Skin epidermis (tissue), 12 donors: ENCODE results near the gene PLPPR1.
"Not testable (repeated sequence)": the region's sequence is repeated elsewhere in the genome, so short reads cannot be mapped to it uniquely, and the experiment has no call there.

ENCODE experiments used
- H3K27ac ChIP-seq, 21 experiments: fragments of 200-600 bp; sonication (generic) in 11 of 21; one replicate each; pipeline ENCODE4 v1.5.0; 2020; ENCODE audit warnings: mild to moderate bottlenecking in 3 of 21, inconsistent platforms in 2 of 21, moderate library complexity in 2 of 21
- H3K4me3 ChIP-seq, 7 experiments: fragments of 200-600 bp; sonication (generic) in 2 of 7; one replicate each; pipeline ENCODE4 v1.5.0; 2020; ENCODE audit warnings: inconsistent platforms in 2 of 7, mild to moderate bottlenecking in 2 of 7, moderate library complexity in 1 of 7

Gene PLPPR1

DNA sequence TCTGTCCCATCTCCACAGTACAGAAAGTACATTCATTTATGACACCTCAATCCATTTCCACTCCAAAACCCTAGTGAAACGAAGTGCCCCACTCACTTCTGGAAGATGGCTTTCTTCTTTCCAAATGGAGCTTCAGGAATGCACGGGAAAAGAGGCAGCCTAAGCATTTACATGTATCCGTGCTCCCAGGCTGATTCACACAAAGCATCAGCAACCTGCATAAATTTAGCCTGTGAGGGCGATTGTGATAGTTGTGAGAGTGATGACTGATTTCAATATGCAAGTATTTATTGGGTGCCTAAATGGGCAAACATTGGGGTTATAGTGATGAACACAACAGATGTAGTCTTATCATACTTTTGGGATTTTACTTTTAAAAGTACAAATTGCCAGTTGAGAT, 86.6 kb downstream of the PLPPR1 start:
- Histone ChIP-seq H3K27ac (no peak overlapping the region), H3K4me3 (no peak overlapping the region)

DNA sequence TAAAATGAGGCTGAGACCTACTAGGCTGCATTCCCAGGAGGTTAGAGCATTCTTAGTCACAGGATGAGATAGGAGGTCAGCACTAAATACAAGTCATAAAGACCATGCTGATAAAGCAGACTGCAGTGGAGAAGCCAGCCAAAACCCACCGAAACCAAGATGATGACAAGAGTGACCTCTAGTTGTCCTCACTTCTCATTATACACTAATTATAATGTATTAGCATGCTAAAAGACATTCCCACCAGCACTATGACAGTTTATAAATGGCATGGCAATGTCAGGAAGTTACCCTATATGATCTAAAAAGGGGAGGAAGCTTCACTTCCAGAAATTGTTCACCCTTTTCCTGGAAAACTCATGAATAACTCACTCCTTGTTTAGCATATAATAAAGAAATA, 88.6 kb downstream of the PLPPR1 start:
- no peak overlapping the region for H3K27ac ChIP-seq
- no peak overlapping the region for H3K4me3 ChIP-seq

DNA sequence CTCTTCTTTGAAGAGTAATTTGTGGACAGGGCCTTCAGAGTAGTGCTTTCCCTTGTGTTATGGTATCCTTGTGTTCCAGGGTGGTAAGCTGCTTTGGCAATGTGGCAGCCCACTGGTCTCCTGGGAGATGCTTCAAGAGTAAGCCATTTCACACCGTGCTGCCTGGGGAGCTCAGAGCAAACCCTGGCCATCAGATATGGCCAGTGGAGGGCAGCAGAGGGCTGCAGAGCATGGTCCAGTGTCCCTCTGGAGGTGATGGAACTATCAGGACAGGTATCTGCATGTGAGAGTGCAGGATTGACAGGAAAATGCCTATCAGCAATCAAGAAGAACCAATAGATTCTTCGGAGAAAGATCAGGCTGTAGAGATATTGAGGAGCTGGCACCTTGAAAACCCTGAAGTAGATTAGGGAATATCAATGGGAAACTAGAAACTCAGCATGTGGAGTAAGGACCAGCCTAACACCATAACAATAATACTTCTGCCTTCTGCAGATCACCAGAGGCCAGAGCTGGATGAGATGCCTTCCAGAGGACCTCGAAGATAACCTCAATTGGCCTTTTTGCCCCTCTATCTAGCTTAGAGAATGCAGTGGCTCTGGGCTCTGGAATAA, 90.8 kb downstream of the PLPPR1 start:
- no peak overlapping the region for H3K27ac ChIP-seq
- no peak overlapping the region for H3K4me3 ChIP-seq

DNA sequence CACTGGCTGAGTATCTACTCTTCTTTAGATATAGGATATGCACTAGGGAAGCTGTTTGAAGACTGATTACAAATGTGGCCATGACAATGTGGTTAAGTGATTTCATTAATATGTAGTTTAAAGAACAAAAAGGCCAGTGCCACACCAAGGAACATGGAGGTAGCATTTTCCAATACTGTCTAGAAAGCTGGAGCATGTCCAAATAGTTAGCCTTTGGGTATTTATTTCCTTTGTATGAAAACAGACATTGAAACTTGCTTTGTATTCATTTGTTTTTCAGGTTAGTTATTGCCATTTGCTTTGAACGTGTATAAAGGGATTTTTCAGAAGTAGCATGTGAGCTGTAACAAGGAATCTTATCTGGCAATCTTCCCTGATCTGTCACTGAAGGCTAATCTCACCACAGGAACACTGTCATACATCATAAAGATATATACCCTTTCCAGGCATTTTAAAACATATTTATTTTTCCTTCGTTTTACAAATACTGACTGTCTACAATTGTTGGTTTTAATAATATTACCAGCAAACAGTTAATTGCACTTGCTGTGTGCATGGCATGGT, 93.4 kb downstream of the PLPPR1 start:
- Histone ChIP-seq H3K27ac (no peak overlapping the region), H3K4me3 (no peak overlapping the region)

DNA sequence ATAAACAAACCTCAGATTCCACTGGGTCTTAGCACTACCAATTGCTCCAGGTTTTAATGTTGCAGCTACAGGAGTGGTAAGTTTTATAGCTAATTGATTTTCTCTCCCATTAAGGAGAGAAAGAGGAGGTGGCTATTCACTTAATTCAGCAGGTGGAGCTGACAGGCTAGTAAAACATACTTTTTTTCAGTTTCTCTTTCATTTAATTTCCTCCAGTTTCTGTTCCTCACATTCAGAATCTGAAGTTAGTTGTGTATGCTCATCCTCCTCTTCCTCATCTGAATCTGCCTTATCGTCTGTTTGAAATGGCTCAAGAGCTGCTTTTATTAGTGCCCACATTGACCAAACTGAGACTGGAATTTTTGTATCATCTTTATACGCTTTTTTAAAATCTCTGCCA, 98.0 kb downstream of the PLPPR1 start:
- H3K27ac ChIP-seq, result no peak overlapping the region
- no peak overlapping the region for H3K4me3 ChIP-seq

DNA sequence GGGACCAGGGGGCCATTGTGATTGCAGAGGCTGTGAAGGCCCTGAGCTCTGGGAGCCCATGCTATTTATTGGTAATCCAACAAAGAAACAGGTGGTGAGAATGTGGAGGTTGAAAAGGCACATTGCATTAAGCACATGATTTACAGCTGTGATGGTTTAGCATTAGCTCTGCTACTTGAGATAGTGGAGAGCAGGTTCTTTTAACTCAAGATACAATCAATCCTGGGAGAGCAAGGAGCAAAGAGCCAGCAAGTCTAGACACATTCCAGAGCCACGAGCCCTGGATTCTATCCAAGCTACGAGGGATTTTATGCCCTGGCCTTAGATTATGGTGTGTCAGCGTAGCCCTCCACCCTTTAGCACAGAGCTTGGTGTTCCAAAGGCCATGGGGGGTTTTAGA, 98.8 kb downstream of the PLPPR1 start:
- H3K27ac ChIP-seq, H3K4me3 ChIP-seq: not testable (repeated sequence)

DNA sequence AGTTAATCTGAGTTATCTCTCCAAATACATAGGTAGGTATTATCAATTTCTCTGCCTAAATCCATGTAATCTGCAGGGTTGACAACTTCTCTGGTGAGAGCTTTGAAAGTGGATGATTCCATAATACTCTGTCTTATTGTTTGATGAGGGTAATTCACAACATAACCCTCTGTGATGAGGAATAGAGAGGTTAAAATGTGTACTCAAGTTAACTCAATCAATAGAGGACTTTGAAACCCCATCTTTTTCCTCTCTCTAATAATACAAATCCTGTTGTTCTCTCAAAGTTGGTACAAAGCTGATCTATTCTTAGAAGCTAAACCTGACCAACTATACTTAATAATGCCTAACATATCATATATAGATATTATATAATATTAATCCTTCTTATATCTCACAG, 100.1 kb downstream of the PLPPR1 start:
- no peak overlapping the region for H3K4me3 ChIP-seq
- H3K27ac ChIP-seq, result no peak overlapping the region

DNA sequence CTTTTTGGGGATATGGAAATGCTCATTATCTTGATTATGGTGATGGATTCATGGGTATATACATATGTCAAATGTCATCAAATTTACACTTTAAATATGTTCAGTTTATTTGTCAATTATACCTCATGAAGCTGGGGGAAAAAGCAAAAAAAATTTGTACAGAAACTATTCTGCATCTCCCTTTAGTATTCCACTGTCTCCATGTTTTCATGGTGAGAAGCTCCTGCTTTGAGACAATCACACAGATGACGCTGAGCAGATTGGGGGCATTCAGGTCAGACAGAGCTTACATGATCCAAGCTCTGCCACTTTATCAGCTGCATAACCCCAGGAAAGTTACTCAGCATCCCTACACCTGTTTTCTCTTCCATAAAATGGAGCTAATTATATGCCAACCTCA, 101.5 kb downstream of the PLPPR1 start:
- Histone ChIP-seq H3K4me3 (no peak overlapping the region), H3K27ac (no peak overlapping the region)

DNA sequence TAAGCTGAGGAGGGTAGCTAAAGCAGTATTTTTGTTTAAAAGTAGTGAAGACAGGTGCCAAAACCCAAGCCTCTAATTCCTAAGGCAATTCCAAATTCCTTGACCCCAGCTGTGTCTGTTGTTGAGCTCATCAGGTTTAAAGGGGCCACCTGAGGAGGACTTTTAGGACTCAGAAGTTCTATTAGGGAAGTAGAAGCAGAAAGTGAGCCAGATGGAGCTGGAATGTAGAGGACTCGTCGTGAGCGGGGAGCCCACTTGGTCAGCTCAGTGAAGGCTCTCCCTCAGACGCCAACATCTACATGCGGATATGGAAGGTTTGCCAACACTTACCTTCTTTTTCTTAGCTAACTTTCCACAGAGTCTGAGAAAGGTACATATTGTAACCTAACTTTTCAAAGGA, 102.8 kb downstream of the PLPPR1 start:
- no peak overlapping the region for H3K4me3 ChIP-seq
- no peak overlapping the region for H3K27ac ChIP-seq

DNA sequence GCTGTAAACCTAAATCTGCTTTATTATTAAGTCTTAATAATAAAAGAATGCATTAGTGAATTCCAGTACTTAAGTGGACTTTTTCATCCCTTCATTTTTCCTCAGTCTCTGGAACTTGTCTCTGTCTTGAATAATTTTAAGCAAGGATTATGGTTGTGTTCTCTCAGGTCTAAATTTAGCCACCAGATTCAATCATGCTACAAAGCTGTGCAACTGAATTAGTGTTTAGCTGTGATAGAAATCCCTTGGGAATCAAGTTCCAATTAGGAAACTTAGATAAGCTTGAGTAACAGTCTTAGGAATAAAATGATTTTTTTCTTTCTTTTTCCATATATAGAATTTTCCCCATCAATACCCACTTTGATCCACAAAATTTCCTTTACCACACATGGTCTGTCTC, 104.3 kb downstream of the PLPPR1 start:
- H3K4me3 ChIP-seq, result no peak overlapping the region
- H3K27ac ChIP-seq, result no peak overlapping the region

DNA sequence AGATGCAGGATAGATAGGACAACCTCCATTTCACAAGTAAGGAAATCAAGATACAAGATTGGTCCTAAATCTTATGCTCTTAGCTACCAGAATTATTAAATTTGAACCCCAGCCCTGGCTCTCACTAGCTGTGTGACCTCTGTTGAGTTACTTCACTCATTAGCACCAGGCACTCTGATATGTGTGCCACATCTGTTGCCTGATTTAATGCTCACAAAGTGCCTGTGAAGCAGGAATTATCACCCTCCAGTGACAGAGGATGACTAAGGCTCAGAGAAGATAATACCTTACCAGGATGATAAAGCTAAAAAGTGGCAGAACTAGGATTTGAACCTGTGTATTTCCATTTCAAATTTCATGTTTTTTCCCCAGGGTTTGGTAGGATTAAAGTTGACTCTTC, 110.0 kb downstream of the PLPPR1 start:
- Histone ChIP-seq H3K4me3 (no peak overlapping the region), H3K27ac (no peak overlapping the region)

DNA sequence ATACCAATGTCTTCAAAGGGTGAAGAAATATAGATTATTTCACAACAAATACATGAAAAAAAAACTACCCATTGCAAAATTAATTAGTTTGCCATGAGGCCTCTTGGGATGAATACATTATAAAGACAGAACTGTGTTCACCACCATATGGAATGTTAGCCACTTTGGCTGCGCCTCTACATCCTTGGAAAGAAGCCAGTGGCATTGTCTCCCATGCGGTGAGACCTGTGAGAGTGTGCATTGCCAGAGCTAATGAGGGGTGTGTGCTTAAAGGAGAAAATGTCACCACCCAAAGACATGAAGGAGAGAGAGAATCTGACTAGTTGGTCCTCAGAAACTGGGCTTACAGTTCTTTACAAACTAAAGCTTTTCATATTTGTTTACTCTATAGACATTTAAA, 110.6 kb downstream of the PLPPR1 start:
- Histone ChIP-seq H3K27ac (no peak overlapping the region), H3K4me3 (no peak overlapping the region)

DNA sequence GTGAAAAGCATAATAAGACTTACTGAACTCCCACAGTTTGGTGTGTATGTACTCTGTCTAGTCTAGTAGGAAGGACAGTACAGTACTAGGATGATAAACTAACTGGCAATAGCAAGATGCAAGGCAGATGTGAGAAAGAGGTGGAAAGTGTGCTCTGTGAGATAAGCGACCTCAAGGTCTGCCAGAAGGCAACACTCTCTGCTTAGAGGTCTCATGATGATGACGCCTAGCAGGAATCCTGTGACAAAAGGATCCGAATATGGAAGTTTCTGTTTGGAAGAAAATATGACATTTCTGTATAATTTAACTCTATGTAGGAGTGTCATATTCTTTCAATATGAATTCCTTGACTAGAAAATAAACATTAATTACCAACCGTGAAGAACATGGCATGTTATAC, 112.2 kb downstream of the PLPPR1 start:
- Histone ChIP-seq H3K27ac (no peak overlapping the region), H3K4me3 (no peak overlapping the region)

DNA sequence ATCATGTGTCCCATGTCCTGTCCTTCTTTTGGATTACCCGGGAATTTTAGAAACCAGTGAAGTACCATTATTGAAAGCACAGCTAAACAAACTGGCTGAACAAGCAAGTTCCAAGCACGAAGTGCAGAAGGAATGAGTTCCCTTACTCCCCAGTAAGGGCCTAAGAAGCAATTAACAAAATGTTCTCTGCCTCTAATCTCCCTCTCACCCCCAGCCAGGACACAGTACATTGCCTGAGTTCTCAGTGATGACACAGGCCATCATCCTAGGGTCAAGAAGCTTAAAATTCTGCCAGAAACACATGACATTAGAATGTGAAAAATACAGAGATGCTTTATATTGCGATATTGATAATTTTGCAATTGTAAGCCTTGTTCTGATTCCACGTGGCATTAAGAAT, 118.0 kb downstream of the PLPPR1 start:
- no peak overlapping the region for H3K4me3 ChIP-seq
- H3K27ac ChIP-seq, result no peak overlapping the region

DNA sequence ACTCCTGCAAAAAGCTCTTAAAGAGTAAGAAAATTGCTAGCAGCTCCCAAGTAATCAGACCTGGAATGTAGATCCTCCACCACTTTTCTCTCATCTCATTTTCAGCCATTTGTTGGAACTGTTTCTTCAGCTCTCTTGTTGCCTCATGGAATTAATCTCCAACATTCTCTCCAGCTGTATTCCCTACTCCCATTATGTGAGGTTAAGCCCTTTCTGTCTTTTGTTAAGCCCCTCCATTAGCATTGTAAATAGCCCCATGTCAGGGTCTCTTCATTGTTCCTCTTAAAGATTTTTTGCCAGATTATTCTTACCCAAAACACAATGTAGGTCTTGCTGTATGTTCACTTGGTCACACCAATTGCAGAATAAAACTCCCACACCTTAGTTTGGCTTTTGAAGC, 119.8 kb downstream of the PLPPR1 start:
- H3K4me3 ChIP-seq, result no peak overlapping the region
- no peak overlapping the region for H3K27ac ChIP-seq

DNA sequence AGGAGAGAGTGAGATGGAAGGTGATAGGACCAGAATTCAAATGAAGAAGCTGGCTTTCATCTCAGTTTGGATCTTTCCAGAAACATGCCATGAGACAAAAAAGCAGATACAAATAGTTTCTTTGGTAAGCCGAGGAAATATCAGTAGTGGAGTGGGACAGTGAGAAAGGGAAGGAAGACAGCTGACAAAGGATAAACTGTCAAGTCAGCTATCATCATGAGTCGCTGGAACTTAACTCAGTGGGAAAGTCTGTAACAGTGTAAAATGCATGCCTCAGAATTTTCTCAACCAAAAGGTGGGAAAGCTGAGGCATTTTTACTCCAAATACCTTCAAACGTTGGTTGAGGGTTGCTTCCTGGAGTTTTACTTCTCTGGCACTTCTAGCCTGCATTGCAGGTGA, 129.8 kb downstream of the PLPPR1 start:
- Histone ChIP-seq H3K4me3 (no peak overlapping the region), H3K27ac (no peak overlapping the region)

DNA sequence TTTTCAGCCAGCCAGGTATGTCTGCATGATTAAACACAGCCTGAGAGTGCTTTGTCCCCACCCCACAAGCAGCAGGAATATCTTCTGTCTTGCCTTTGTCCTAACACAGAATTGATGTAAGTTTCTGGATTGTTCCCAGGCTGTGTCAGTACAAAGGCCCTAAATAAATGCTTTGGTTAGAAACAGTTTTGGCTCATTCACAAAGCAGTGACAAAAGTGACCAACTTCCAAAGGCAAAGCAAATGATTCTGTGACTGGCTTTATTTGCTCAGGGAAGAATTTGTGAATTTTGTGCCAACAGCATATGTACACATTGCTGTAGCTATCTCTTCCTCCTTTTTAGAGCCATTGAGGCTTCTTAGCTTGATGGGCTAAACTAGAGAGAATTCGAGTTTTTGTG, 133.7 kb downstream of the PLPPR1 start:
- Histone ChIP-seq H3K4me3 (no peak overlapping the region), H3K27ac (no peak overlapping the region)

DNA sequence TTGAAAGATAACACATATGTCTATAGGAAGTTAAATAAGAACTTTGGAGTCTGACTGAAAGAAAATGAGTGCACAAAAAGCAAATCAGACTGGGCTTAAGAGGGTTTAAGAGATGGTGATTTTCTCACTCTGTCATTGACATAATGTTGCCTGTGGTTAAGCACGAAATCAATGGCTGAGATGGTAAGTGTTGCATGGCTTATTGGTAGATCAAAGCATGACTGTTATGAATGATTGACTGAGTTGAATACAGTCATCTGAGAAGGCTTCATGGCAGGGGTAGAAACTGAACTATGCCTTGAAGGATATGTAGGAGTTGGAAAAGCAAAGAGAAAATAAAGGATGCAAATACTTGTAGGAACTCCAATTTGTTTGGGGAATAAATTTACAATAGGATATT, 136.6 kb downstream of the PLPPR1 start:
- Histone ChIP-seq H3K4me3 (no peak overlapping the region), H3K27ac (no peak overlapping the region)

DNA sequence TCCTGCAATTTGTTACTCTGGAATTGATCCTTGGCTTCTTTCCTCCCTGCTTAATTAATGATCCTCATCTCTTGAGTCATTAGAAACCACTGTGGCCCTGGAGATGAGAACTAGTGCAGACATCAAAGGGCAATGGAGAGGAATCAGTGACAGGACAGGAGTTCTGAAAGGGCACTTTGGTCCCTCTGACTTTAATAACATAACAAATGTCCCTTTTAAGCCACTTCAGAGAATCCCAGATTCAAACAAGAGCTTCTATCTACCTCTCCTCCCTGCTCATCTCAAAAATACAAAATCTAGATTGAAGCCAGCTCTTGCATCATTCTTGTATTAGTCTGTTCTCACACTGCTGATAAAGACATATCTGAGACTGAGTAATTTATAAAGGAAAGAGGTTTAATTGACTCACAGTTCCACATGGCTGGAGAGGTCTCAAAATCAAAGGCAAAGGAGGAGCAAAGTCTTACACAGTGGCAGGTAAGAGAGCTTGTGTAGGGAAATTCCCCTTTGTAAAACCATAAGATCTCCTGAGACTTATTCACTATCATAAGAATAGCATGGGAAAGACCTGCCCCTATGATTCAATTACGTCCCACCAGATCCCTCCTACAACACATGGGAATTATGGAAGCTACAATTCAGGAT, 139.1 kb downstream of the PLPPR1 start:
- Histone ChIP-seq H3K27ac (no peak overlapping the region), H3K4me3 (no peak overlapping the region)

DNA sequence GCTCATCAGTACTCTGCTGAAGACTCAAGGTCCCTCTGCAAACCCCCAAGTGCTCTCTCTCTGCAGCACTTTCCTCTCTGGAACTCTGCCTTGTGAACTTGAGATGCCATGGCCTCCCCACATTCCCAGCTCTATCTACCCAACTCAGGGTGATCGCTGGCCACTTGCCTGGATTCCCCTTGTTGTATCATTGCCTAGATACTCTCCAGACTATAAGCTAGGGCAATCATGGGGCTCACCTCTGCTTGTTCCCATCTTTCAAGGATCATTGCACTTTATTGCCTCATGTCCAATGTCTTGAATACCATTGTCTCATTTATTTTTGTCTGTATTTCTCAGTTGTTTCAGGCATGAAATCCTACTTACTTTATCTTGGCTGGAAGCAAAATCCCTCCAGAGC, 144.1 kb downstream of the PLPPR1 start:
- Histone ChIP-seq H3K27ac (no peak overlapping the region), H3K4me3 (no peak overlapping the region)

DNA sequence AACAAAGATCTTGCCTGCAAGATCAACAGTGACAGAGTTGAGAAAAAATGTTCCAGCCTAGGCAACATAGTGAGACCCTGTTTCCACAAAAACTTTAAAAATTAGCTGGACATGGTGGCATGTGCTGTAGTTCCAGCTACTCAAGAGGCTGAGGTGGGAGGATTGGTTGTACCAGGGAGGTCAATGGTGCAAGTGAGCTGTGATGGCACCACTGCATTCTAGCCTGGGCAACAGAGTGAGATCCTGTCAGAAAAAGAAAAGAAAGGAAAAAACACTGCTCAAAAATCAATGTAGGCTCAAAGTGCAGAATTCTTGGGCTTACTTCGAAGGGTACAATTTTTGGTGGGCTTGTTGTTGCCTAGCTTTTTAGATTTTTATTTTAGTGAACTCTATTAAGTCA, 145.4 kb downstream of the PLPPR1 start:
- H3K27ac ChIP-seq, result no peak overlapping the region
- no peak overlapping the region for H3K4me3 ChIP-seq

DNA sequence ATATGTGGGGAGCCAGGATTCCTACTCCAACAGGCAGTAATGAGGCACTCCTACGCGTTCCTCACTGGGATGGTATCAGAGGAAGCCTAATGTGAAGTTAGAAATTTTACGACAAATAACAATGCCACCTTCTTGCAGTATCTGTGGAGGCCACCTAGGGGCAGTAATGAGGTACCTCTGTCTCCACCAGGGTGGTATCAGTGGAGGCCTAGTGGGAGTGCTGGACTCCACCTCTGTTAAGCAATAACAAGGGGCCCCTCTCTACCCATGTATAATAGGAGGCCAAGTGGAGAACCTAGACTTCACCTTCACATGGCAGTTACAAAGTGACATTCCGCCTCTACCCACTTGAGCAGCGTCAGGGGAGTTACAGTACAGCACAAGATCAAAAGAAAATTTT, 147.9 kb downstream of the PLPPR1 start:
- Histone ChIP-seq H3K27ac (no peak overlapping the region), H3K4me3 (no peak overlapping the region)
